ENCODE measurements around the gene NEURL1. TPM values are rescaled to one million over a fixed set of nuclear protein-coding genes. Genes with fewer than 3 reads are reported as not detected.

NEURL1 gene
- total and polyA plus RNA-seq, 2 donors (not counting 3 experiments of a cell fraction or from before 2014, with no cell fraction given) = 0.06 to 0.22 TPM

DNA sequence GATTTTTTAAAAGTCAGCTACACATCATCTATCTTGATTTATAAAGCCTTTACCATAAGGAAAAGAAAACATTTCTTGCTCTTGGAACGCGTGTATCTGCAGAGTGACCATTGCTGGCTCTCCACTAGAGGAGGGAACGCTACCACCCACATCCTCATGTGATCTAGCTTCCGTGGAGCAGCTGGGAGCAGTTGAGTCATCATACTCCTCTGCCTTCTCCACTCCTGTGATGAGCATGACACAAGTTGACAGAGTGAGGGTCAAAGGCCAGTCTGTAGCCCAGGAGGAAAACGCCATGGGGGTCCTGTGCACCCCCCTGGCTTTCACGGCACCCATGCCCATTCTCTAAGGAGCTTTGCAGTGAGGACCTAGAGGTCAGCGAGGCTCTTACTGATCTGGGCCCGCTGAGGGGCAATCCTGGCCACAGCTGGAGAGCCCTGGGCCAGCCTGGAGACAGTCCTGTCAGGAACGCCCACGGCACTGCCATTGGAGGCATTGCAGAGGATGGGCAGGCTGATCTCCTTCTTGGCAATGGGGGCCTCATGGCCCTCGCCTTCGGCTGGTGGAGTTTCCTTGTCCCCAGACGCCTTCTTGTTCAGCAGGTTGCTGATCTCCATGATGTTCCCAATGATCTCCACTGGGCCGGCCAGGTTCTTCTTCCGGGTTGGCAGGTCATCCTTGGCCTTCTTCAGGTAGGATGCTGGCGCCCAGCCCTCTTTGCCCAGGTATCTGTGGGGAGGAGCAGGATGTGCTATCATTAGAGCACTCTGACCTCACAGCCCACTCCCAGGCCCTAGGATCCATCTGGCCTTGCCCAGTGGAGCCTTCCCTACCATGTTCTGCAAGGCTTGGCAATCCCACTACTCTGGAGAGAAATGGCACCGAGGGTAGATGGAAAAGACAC lies 119.2 kb downstream of the NEURL1 start:
- H3K79me2 ChIP-seq (ENCODE audit: control insufficient read depth, insufficient read depth, low read length) = no peaks in the 10 kb centered on the region
- no peaks in the 10 kb centered on the region for H3K9me3 ChIP-seq (replicated peaks; ENCODE audit: control insufficient read depth, insufficient read depth, low read length)
- H2AFZ ChIP-seq (ENCODE audit: low read depth, low read length) = no peak overlapping the region
- H3K4me3 ChIP-seq (replicated peaks in 1 of 3; ENCODE audit: insufficient read depth in 1 of 3, low read depth in 1 of 3, low read length in 3 of 3) = no peak overlapping the region
- FAIRE-seq = no peak
- no peaks in the 10 kb centered on the region for H3K9me1 ChIP-seq (replicated peaks; ENCODE audit: control insufficient read depth, extremely low read depth, insufficient read depth, low read length)
- no peaks in the 10 kb centered on the region for H4K20me1 ChIP-seq (replicated peaks; ENCODE audit: control insufficient read depth, extremely low read depth, insufficient read depth, low read length)
- no peak overlapping the region for H3K9ac ChIP-seq (replicated peaks; ENCODE audit: extremely low read depth, insufficient read depth, low read length)
- no peak for DNase-seq (ENCODE audit: low read depth, low spot score)
- H3K4me2 ChIP-seq (ENCODE audit: insufficient read depth, low read length) = no peak overlapping the region
- no peaks in the 10 kb centered on the region for H3K36me3 ChIP-seq (ENCODE audit: control insufficient read depth in 2 of 2, extremely low read depth in 1 of 2, insufficient read depth in 2 of 2, low read length in 2 of 2)
- POLR2A ChIA-PET = no interaction called here
- CTCF ChIA-PET = interaction anchor here (3.5 kb wide), 1 partner anchor 74 kb away, joined by 28 read pairs; no protein-coding TSS in a partner anchor
- no peaks in the 10 kb centered on the region for H3K27me3 ChIP-seq (ENCODE audit: control insufficient read depth in 2 of 2, insufficient read depth in 2 of 2, low read length in 2 of 2)
- no TSS peak for BruUV-seq (replicated peaks)
- H3K27ac ChIP-seq (ENCODE audit: insufficient read depth, low read depth, low read length) = no peak overlapping the region
- dilution Hi-C loops (cut with MboI; ENCODE audit: extremely low pct_ligation_motif_present, low sequenced_read_pairs) = no loop called here
- no peaks in the 10 kb centered on the region for H3K4me1 ChIP-seq (ENCODE audit: control insufficient read depth, extremely low read depth, insufficient read depth, low read length)
- intact Hi-C loops (cut with micrococcal nuclease) = no loop called here
- TF ChIP-seq MYC (IDR thresholded peaks at IDR 0.05; ENCODE audit: low read depth, low read length) (no peak), EZH2 (IDR thresholded peaks at IDR 0.05; ENCODE audit: borderline replicate concordance, low read depth, low read length, severe bottlenecking) (no peak), POLR2A (IDR thresholded peaks at IDR 0.05; ENCODE audit: low read depth, low read length) (no peak), JUN (IDR thresholded peaks at IDR 0.05; ENCODE audit: borderline replicate concordance, insufficient read depth, insufficient read length, low read depth) (no peak), POLR2AphosphoS5 (IDR thresholded peaks at IDR 0.05; ENCODE audit: insufficient read depth, low read depth, low read length) (no peak), FOS (IDR thresholded peaks at IDR 0.05; ENCODE audit: borderline replicate concordance, insufficient read depth, low read length) (no peak), GATA2 (IDR thresholded peaks at IDR 0.05; ENCODE audit: insufficient read depth, insufficient read length, low read depth, low read length) (no peak)
- TF ChIP-seq, protein P1, sequence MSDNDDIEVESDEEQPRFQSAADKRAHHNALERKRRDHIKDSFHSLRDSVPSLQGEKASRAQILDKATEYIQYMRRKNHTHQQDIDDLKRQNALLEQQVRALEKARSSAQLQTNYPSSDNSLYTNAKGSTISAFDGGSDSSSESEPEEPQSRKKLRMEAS (IDR thresholded peaks at IDR 0.05; ENCODE audit: insufficient read depth, insufficient read length) = no peak
- TF ChIP-seq, protein P2, sequence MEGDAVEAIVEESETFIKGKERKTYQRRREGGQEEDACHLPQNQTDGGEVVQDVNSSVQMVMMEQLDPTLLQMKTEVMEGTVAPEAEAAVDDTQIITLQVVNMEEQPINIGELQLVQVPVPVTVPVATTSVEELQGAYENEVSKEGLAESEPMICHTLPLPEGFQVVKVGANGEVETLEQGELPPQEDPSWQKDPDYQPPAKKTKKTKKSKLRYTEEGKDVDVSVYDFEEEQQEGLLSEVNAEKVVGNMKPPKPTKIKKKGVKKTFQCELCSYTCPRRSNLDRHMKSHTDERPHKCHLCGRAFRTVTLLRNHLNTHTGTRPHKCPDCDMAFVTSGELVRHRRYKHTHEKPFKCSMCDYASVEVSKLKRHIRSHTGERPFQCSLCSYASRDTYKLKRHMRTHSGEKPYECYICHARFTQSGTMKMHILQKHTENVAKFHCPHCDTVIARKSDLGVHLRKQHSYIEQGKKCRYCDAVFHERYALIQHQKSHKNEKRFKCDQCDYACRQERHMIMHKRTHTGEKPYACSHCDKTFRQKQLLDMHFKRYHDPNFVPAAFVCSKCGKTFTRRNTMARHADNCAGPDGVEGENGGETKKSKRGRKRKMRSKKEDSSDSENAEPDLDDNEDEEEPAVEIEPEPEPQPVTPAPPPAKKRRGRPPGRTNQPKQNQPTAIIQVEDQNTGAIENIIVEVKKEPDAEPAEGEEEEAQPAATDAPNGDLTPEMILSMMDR (IDR thresholded peaks at IDR 0.05; ENCODE audit: extremely low read depth in 1 of 2, insufficient read depth in 1 of 2, low read depth in 1 of 2, low read length in 2 of 2) = no peak

Measured in endothelial cell of umbilical vein (primary cell).